Activated CD8-positive, alpha-beta memory T cell treated with anti-CD3 and anti-CD28 coated beads for 24 hours (primary cell): Measurements from ENCODE around the gene LRRK1.

Experiments
- DNase-seq: peaks from one replicate; pipeline ENCODE4 v3.0.0-alpha.2; 2020

LRRK1 gene

DNA sequence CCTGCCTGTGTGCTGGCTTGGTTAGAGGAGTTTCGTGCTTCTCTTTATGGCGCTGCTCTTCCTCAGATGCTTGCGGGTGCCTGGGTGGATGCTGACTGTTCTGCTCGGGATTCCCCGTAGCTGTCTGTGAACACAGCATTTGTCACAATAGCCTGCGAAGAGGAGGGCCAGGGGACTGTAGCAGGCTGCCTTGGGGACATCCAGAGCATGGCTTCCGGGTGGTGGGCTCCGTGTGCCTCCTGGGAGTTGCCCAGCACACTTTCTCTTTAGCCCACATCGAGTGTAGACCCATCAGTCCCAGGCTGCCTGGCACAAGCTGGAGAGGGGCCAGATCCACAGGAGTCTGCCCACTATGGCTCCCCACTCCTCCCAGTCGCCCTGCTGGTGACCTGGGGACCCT lies 22.4 kb downstream of the LRRK1 start:
- no peak for DNase-seq

DNA sequence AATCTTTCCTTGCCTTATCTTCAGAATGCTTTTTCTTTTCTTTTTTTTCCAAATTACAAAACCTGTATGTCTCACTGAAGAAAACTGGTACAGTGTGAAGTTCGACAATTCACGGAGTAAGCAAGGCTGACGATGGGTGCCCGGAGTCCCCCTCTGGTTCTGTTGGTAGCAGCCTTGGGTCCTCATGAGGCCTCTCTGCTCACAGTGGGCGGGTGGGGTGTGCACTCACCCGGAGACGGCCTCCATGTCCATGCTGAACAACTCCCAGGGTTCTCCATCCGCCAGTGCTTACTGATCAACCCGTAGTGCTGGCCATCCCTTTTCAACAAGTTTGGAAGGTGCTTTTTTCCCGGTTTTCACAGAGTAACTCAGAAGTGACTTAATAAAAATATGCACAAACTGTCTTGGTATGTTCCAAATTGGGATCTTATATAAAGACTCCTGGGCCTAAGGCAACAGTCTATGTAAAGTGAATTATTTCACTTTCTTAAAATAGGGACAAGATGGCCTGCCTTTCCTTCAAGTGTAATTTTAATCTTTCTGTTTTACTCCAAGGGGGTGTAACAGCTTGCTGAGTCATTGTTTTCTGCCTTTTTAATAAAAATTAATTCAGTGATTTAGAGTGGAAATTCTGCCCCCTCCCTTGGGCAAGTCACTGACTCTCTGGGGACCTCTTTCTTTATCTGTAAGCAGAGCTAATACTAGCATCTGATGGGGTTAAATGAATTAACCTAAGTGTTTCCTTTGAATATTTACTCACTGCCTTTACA lies 23.7 kb downstream of the LRRK1 start:
- no peak for DNase-seq

DNA sequence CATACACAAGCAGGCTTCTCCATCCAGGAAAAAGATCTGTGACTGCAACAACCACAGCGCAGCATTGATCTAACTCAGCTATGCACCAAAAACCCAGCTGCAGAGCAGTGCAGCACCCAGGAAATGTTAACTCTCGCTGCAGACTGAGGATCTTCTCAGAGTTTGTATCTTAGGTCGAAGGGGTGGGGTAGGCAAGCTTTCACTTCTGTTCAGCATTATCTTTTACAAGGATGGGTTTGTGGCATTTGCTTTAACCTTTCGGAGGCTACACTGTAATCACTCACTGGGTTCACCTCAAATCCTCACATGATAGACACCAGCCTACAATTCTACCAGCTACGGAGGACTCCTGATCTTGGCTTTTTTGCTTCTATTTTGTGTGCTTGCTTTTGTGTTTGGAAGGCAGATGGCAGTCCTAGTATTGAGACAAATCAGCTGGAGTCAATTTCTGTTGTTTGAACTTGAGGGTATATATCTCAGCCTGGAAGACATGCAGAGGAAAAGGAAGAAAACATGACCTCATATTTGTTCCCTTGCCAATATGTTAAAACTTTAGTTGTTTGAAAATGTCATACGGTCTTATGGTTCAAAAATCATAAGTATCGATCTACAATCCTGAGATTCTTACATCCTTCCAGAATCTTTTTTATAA lies 25.2 kb downstream of the LRRK1 start:
- no peak for DNase-seq

DNA sequence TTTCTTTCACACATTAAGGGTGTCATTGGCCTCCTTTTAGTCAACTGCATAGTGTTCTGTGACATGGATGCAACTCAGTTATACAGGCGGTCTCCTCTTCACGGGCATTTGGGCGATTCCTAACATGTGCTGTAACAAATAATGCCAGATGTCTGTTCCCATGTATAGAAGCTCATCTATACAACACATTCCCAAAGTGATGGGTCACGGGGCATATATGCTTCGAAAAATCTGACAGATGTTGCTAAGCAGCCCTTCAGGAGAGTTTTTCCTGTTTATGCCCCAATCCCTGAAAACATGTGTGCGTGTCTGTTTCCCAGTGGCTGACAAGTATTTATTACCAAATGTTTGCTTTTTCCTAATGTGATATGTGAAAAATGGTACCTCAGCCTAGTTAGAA lies 25.8 kb downstream of the LRRK1 start:
- DNase-seq: no peak

DNA sequence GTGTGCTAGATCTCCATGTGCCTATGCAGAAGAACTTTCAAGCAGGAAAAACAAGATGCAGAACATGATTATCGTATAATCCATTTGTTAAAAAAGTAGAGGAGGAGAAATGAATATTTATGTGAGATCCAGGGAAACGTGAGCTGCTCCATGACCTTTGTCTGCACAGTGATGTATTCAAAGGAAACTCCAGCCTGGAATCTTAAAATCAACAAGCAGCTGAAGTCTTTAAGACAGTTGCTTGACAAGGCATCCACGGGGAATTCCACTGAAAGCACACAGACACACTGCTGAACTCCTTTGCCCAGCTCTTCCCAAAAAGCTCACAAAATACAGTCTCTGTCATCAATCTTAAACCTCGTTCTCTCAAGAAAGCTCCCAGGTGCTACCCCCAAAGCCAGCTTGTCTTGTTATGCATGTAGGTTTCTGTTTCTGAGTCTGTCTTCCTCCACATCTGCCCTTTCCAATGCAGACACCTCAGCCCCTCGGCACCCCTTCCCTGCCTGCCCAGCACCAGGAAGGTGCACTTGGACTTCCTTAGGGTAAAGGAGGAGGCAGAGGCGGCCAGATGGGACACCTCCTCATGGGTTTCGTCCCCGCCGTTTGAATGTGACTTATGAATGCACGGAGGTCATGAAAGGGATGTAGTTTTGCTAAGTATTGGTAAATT lies 28.7 kb downstream of the LRRK1 start:
- no peak for DNase-seq

DNA sequence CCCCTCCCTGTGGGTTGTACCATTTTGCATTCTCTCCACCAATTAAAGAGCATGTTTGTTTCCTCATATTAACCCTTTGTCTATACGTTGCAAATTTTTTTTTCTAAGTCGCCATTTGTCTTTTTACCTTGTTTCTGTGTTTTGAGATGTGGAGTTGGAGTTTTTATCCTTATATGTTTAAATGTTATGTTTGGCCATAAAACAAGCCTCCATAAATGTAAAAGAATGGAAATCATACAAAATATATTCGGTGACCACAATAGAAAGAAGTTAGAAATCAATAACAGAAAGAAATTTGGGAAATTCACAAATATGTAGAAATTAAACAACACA lies 29.2 kb downstream of the LRRK1 start:
- DNase-seq: no peak

DNA sequence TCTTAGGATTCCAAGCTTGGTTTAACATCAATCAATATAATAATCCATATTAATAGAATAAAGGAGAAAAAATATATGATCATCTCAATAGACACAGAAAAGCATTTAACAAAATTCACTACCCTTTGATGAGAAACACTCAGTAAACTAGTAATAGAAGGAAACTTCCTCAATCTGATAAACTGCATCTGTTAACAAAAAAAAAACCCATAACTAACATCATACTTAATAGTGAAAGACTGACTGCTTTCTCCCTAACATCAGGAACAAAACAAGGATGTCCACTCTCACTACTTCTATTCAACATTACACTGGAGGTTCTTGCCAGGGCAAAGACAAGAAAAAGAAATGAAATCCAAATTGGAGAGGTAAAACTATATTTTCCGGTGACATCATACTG lies 30.5 kb downstream of the LRRK1 start:
- DNase-seq: no peak

DNA sequence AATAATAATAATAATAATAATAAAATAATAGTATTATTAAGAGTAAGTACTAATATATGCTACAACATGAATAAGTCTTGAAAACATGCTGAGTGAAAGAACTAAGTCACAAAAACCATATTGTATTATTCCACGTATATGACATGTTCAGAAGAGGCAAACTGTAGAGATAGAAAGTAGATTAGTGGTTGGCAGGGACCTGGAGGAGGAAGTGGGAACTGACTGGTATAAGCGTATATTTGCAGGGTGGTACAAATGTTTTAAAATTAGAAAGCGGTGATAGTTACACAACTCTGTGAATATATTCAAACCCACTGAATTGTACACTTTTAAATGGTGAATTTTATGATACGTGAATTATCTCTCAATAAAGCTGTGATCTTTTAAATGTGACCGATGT lies 32.8 kb downstream of the LRRK1 start:
- no peak for DNase-seq

DNA sequence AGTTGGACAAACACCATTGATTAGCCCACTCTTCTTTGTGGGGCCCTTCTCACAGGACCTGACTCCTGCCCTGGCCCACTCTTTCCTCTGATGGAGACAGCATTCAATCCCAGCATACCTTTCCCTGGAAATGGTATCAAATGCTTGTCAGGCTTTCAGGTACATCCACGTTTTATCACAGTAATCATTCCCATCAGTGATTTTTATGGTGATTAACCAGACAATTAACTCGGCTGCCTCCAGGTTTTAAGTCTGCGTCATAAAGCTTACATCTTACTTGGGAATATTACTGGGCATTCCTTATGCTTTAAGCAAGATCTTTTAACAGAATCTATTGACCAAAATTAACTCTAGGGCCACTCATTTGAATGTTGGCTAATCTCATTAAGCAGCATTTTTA lies 33.4 kb downstream of the LRRK1 start:
- no peak for DNase-seq

DNA sequence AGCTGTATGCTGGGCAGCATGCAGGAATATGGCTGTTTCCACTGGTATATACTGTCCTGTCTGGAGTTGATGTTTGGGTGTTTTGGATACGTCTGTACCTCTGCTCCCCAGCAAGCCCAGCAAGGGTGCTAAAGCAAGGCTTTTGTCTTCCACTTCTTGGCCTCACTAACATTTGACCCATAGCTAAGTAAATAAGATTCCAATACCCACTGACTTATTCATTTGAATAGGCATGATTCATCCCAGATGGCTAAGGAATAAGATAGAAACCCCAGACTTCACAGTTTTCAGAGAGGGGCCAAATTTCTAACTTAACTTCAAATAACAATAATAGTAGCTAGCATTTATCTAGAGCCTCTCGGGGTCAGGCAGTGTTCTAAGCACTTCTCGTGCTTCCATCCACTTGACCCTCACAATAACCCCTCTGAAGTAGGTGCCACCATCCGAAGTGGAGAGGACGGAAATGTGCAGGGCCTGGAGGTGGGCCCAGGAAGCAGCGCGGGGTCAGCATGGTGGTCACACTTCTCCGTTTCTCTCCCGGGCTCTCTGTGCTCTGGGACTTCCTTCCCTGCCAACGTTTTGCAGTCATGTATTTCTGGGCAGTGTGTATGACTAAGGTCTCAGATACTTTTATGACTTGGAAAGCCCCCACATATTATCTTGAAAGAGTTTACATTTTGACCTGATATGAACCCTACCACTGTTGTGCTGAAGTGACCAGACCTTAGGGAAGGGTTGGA lies 39.3 kb downstream of the LRRK1 start:
- no peak for DNase-seq

DNA sequence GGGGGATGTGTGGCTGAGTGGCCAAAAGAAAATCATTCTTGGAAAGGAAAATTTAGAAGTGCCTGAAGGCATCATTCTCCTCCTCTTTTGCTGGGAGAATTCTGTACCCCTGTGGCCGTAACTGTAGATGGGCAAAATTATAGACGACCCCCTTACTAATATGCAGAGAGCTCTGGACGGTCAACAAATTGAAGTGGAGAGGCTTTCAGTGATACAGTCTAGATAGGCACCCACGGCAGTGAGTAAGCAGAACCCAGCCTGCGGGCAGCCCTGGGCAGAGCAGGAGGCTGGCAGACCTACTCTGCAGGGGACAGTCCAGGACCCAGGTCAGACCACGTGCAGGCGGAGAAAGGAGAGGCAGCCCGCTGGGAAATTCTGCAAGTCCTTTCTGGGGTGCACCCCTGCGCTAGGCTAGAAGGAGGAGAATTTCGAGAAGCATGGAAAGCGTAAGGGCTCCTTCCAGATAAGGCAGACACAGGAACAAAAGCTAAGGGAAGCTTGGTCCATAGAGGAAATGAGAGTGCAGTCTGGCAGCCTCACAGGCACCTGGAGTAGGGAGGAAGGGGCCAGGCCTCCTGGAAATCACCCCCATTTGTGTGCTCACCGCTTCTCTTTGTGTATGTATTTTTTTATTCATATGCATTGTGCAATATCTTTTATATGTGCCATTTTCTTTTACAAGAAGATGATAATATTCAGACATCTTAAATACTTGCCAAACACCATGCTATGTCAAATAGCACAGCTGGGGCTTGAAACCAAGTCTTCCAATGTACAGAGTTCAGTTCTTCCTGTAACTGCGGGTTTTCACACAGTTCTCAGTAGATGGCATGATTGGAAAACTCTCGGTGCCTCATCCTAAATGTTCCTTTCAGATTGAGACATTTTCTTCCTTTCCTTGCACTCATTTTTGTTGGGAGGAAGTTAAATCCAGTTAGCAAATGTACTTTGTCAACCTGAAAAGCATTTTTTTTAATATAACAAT lies 40.2 kb downstream of the LRRK1 start:
- DNase-seq: no peak

DNA sequence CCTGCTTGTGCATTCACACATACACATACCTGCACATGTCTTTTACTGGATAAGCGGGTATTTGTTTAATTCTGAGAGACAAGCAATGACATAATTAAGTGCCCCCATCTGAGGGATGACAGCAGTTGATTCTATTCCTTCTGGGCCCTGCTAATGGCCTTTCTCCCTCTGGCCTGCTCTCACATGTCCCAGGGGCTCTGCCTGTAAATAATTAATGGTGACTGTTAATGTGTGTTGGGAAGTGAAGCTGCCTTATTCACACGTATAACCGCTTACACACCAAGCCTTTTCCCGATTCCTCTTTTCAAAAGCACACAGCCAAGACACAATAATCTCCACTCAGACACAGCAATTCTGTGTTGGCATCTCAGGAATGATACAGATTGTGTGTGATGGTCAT lies 47.8 kb downstream of the LRRK1 start:
- no peak for DNase-seq

DNA sequence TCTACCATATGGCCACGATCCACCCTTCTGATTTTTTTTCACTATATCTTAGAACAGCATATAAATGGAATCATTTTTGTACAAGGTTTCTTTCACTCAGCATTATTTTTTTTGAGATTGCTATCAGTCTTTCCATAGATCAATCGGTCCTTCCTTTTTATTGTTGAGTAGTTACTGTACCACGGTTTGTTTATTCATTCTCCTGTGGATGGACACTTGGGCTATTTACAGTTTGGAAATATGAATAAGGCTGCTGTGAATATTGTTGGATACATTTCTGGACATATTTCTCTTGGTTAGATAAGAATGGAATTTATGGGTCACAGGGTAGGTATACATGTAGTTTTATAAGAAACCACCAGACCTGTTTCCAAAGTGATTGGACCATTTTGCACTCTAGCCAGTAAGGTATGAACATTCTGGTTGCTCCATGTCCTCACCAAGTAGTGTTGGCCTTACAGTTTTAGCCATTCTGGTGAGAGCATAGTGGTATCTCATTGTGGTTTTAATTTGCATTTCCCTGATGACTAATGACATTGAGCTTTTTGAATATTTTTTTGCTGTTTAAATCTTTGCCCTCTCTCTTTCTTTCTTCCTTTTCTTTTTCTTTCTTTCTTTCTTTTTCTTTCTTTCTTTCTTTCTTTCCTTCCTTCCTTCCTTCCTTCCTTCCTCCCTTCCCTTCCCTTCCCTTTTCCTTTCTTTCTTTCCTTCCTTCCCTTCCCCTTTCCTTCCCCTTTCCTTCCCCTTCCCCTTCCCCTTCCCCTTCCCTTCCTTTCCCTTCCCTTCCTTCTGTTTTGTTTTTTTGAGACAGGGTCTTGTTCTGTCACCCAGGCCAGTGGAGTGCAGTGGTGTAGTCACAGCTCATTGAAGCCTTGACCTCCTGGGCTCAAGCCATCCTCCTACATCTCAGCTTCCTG lies 49.2 kb downstream of the LRRK1 start:
- DNase-seq: no peak

DNA sequence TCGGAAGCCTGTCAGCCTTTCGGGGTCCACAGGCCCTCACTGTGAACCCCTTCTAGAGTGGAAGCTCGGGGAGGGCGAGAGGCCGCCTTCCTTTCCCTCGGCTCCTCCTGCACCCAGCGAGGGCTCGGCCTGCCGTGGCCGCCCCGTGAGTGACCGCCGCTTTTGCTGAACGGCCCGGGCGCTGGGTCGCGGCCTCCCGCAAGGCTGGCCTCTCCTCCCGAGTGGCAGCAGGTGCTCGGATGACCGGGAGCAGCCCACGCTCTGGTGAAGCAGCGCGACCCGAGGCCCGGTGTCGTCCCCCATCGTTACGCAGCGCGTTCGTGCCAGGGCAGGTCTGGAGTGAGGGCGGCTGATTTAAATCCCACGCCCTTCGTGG lies 53.8 kb downstream of the LRRK1 start:
- no peak for DNase-seq

DNA sequence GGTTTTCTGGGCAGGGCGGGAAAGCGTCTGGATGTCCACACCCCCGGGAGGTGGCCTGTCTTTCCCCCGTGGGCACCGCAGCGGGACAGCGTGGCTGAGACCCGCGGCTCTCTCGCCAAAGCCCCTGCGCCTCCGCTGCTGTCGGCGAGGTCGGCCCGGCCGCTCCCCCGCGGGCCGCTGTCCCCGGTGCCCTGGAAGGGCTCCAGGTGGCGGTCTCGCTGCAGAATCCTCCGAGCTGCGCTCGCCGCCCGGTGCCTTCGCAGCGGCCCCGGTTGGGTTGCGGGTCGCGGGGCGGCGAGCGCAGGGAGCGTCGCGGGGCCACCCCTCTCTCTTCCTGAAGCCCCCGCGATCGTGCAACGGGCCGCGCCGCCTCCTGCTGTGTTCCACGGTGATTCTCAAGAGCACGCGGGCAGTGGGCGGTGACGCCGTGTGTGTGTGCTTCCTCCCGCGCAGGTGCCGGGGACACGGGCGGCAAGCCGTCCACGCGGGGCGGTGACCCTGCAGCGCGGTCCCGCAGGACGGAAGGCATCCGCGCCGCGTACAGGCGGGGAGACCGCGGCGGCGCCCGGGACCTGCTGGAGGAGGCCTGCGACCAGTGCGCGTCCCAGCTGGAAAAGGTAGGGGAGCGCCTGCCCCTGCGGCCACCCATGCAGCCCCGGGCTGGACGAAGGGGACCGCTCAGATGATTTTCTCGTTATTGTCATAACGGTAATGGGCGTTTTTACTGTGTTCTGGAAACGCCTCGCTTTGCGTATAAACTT lies 54.4 kb downstream of the LRRK1 start:
- no peak for DNase-seq

DNA sequence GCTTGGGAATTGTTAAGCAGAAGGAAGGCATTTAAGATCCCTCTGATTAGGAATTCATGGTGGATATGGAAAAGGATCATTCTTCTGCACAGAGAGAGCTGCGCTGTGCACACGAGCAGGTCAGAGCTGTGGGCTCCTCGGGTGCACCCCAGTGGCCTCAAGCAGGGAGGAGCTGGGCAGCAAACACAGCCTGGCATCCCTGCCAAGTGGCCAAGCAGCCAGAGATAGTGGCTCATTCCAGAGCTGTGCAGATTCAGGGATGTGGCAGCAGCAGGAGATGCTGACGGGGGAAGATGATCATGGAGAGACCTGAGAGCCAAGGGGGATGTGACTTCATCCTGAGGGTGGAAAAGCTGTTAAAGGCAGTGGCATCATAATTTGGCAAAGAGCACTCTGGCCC lies 55.9 kb downstream of the LRRK1 start:
- no peak for DNase-seq

DNA sequence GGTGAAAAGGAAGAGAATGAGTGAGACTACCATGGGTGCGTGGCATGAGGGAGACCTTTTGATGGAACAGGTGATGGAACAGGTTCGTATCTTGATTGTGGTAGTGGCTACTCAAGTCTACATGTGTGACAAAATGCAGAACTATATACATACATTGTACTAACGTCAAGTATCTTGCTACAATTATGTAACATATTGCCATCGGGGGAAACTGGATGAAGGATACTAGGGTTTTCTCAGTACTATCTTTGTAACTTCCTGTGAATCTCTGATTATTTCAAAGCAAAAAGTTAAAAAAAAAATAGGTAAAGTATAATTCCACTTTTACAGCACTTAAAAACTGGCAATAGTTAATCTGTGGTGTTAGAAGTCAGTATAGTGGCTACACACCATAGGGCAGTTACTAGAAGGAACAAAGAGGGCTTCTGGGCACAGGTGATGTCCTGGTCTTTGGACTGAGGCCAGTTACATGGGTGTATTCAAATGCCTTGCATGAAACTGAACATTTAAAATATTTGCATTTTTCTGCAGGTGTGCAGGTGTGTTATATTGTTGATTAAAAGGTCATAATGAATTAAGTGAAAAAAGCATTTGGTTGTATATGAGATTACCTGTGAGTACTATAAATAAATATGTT lies 61.4 kb downstream of the LRRK1 start:
- no peak for DNase-seq

DNA sequence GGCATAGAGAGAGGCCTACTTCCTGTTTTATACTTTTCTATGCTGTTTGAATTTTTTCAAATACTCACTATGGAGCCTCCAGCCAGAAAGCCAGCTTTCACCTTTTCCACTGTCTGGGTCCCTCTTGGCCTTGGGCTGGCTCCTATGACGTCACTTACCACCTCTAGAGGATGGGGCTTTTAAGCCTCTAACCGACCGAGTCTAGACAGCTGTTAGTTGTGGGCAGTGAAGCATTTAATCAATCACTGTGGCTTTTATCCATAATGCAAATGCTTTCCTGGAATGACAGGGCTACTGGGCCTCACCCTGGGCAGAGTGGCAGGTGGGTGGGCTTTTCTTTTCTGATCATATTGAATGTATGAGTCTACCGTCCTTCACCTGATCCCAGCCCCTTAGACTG lies 61.9 kb downstream of the LRRK1 start:
- no peak for DNase-seq

DNA sequence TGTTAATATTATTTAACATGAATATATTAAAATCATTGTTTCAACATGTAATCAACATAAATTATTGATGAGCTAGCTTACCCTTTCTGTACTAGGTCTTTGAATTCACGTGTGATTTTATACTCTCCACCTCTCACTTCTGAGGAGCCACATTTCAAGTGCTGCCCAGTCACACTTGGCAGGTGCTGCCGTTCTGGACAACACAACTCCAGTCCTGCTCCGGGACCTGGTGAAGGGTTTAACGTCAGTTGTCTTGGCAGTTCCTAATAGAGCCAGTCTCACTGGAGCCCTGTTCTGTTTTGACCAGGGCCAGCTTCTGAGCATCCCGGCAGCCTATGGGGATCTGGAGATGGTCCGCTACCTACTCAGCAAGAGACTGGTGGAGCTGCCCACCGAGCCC lies 64.1 kb downstream of the LRRK1 start:
- DNase-seq: no peak

DNA sequence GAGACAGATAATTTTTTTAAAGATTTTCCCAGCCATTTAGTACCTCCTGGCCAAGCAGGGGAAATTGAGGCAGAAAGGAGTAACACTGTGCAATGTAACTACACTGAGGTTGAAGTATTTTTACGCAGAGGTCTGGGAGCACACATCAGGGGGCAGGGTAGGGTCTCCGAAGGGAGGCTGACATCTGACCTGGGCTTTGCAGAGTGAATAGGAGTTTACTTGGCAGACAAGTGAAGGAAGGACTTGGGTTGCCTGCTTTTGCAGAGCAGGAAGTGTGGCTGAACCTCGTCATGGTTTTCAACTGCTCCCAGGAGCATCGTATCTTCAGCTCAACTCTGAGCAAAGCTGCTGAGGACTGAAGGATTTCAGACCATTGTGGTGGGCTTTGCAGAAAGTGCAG lies 66.2 kb downstream of the LRRK1 start:
- no peak for DNase-seq
